Measurements from ENCODE around the gene MIEF1. TPM values are rescaled to one million over a fixed set of nuclear protein-coding genes. Genes with fewer than 3 reads are reported as not detected.

MIEF1 gene
- total RNA-seq, 1 donor from 2014 or later: 27.7 TPM

GRCh38 chr22:39457198-39457555 is 44.9 kb upstream of the MIEF1 start:
- peaks cover 28% of the 10 kb centered on the region for H3K27me3 ChIP-seq (ENCODE audit: low read depth)
- intact Hi-C loops (cut with DNase I): no loop called here
- no peak for DNase-seq

GRCh38 chr22:39457556-39458443 is 44.3 kb upstream of the MIEF1 start:
- TF ChIP-seq CTCF (IDR thresholded peaks at IDR 0.05): no peak
- intact Hi-C loops (cut with DNase I): no loop called here
- ATAC-seq (peak in 1 of 2 donors; percentile 3), DNase-seq (no peak)
- peak overlapping the region; percentile 52 for H3K4me3 ChIP-seq
- H3K27ac ChIP-seq: peak overlapping the region; percentile 72
- peaks cover 28% of the 10 kb centered on the region for H3K27me3 ChIP-seq (ENCODE audit: low read depth)
- no peaks in the 10 kb centered on the region for H3K9me3 ChIP-seq
- no peaks in the 10 kb centered on the region for H3K36me3 ChIP-seq
- peaks cover 15% of the 10 kb centered on the region for H3K4me1 ChIP-seq

More at GRCh38 chr22:39457198-39457555, 44.9 kb upstream of the MIEF1 start:
- Histone ChIP-seq H3K36me3 (no peaks in the 10 kb centered on the region), H3K27ac (peak overlapping the region; percentile 72), H3K9me3 (no peaks in the 10 kb centered on the region), H3K4me1 (peaks cover 8% of the 10 kb centered on the region), H3K4me3 (peak overlapping the region; percentile 52)
- TF ChIP-seq CTCF (IDR thresholded peaks at IDR 0.05): no peak
- ATAC-seq: no peak

- intact Hi-C loops (cut with DNase I): no loop called here
- Histone ChIP-seq H3K27me3 (ENCODE audit: low read depth) (peaks cover 28% of the 10 kb centered on the region), H3K4me3 (peak overlapping the region; percentile 52), H3K9me3 (no peaks in the 10 kb centered on the region), H3K36me3 (no peaks in the 10 kb centered on the region), H3K27ac (peak overlapping the region; percentile 72), H3K4me1 (peaks cover 22% of the 10 kb centered on the region)
- no peak for DNase-seq
- no peak for ATAC-seq
- TF ChIP-seq CTCF (IDR thresholded peaks at IDR 0.05): no peak
These were observed 43.5 kb upstream of the MIEF1 start for GRCh38 chr22:39458444-39459083.

GRCh38 chr22:39459681-39460080 is 42.4 kb upstream of the MIEF1 start:
- Histone ChIP-seq H3K27me3 (ENCODE audit: low read depth) (peaks cover 28% of the 10 kb centered on the region), H3K36me3 (no peaks in the 10 kb centered on the region), H3K4me1 (peaks cover 33% of the 10 kb centered on the region), H3K9me3 (no peaks in the 10 kb centered on the region), H3K27ac (no peak overlapping the region), H3K4me3 (no peak overlapping the region)
- DNase-seq (no peak), ATAC-seq (no peak)
- intact Hi-C loops (cut with DNase I): no loop called here
- TF ChIP-seq CTCF (IDR thresholded peaks at IDR 0.05): no peak

GRCh38 chr22:39462443-39463221 is 39.5 kb upstream of the MIEF1 start:
- Histone ChIP-seq H3K36me3 (no peaks in the 10 kb centered on the region), H3K9me3 (no peaks in the 10 kb centered on the region), H3K27ac (peak overlapping the region; percentile 74), H3K4me3 (no peak overlapping the region), H3K4me1 (peaks cover 46% of the 10 kb centered on the region), H3K27me3 (ENCODE audit: low read depth) (peaks cover 13% of the 10 kb centered on the region)
- DNase-seq (no peak), ATAC-seq (no peak)
- TF ChIP-seq CTCF (IDR thresholded peaks at IDR 0.05): peak; percentile 28
- intact Hi-C loops (cut with DNase I): no loop called here

Data from lower lobe of right lung (tissue), 2 donors.